Motor neuron (in vitro differentiated cells): ENCODE measurements around the gene STC2. TPM values are rescaled to one million over a fixed set of nuclear protein-coding genes. Genes with fewer than 3 reads are reported as not detected.
"Not testable (repeated sequence)": the region's sequence is repeated elsewhere in the genome, so short reads cannot be mapped to it uniquely, and the experiment has no call there.

Experiments used
- ATAC-seq, 8 experiments: fragments of 200-7000 bp; cut with Tn5 transposase; replicated peaks in 6 of 8; 2 replicates each; pipeline ENCODE4 v1.8.0; 2021; ENCODE audit warnings: mild to moderate bottlenecking in 8 of 8, moderate library complexity in 8 of 8
- H3K27ac ChIP-seq, 2 donors: fragments of 250-450 bp; sonication (Bioruptor Pico); 2 replicates each; pipeline ENCODE4 v1.9.0; 2021; ENCODE audit warnings: antibody characterized with exemption in 2 of 2, mild to moderate bottlenecking in 2 of 2, moderate library complexity in 1 of 2
- H3K4me1 ChIP-seq, 2 donors: fragments of 250-450 bp; sonication (Bioruptor Pico); replicated peaks in 1 of 2; 2 replicates each; pipeline ENCODE4 v1.6.1; 2021; ENCODE audit warnings: antibody characterized with exemption in 2 of 2, mild to moderate bottlenecking in 2 of 2, moderate library complexity in 1 of 2
- H3K4me3 ChIP-seq, 5 donors: fragments of 250-450 bp; sonication (Bioruptor Pico); 2 replicates each; pipeline ENCODE4 v1.9.0; 2021; ENCODE audit warnings: antibody characterized with exemption in 5 of 5, mild to moderate bottlenecking in 5 of 5, moderate library complexity in 4 of 5
- WGBS, 10 experiments: fragments of 450-650 bp; shearing (Covaris generic); methylation state at CpG; one replicate each; pipeline ENCODE4 v1.0.0; 2022; 5-methylcytosine and 5-hydroxymethylcytosine counted together
- in situ Hi-C, 9 experiments: fragments of 400-800 bp; cut with MboI; loops; one replicate each; pipeline ENCODE4 v1.15.0; 2021; ENCODE audit warnings: low sequenced_read_pairs in 9 of 9, low pct_unique_long_range_greater_than_20kb in 2 of 9; ENCODE audit not compliant: unreplicated experiment in 9 of 9
- total RNA-seq, 8 experiments: library from RNA; unstranded; fragments of 300-600 nt; gene quantifications; 2 replicates each; pipeline versions ENCODE4 v1.2.3 to v1.2.4, GENCODE V29; 2022

Gene STC2
- total RNA-seq: 10 to 100 TPM in 4 of 8 experiments, 1 to 10 TPM in 4; 2.3 to 92.3 (median 13.9) TPM

- H3K4me1 ChIP-seq: peaks cover 28 to 33% of the 10 kb centered on the region in 2 donors
- peak within 1 kb of the TSS; percentile 49 to 58 (median 54) for H3K4me3 ChIP-seq
- in situ Hi-C loops: loop anchor here in 2 of 9 experiments (25.0 kb wide), 2 partner anchors 366 to 616 kb away; partner anchors contain the start of gene RPL26L1 (in 1 of the 2)
- peak; percentile 31 to 79 (median 63) for ATAC-seq
- H3K27ac ChIP-seq: peak within 1 kb of the TSS; percentile 85 to 94
- 0 to 2% (median 0%) methylated on average over 1 to 23 of the region's 72 CpGs; no CpG with 5 or more reads in 6 of the 10 experiments for WGBS, 10 experiments
These were observed at the start of gene STC2 for GRCh38 chr5:173327948-173328843. STC2 (minus strand) TSS chr5:173328414; CDS start chr5:173328193, 221 bp downstream.

- 33 to 93% (median 73%) methylated on average over 1 to 2 of the region's 2 CpGs; no CpG with 5 or more reads in 4 of the 10 experiments for WGBS, 10 experiments
- in situ Hi-C loops: no loop called here
- no peaks in the 10 kb centered on the region for H3K4me1 ChIP-seq
- no peak for ATAC-seq
- no peak overlapping the region for H3K27ac ChIP-seq
- H3K4me3 ChIP-seq: no peak overlapping the region
These were observed 43.2 kb upstream of the STC2 start for GRCh38 chr5:173371400-173371799.

- H3K4me1 ChIP-seq, in situ Hi-C loops, H3K4me3 ChIP-seq, ATAC-seq, H3K27ac ChIP-seq: not testable (repeated sequence)
- WGBS, 10 experiments: 60 to 88% methylated on average over 1 of the region's 1 CpG; no CpG with 5 or more reads in 8 of the 10 experiments
These were observed 35.2 kb upstream of the STC2 start for GRCh38 chr5:173363406-173363805.

GRCh38 chr5:173355561-173355960 lies 27.3 kb upstream of the STC2 start:
- H3K4me1 ChIP-seq: no peaks in the 10 kb centered on the region
- no peak for ATAC-seq
- H3K27ac ChIP-seq: no peak overlapping the region
- in situ Hi-C loops: no loop called here
- no peak overlapping the region for H3K4me3 ChIP-seq
- 20 to 100% (median 87%) methylated on average over 1 to 5 of the region's 5 CpGs; no CpG with 5 or more reads in 3 of the 10 experiments for WGBS, 10 experiments

GRCh38 chr5:173354645-173355044 lies 26.4 kb upstream of the STC2 start:
- Histone ChIP-seq H3K4me1 (no peaks in the 10 kb centered on the region), H3K27ac (no peak overlapping the region), H3K4me3 (no peak overlapping the region)
- in situ Hi-C loops: no loop called here
- ATAC-seq: peak in 1 of 8 experiments; percentile 87
- WGBS, 10 experiments: 60 to 100% (median 67%) methylated on average over 1 to 2 of the region's 2 CpGs; no CpG with 5 or more reads in 5 of the 10 experiments

GRCh38 chr5:173352366-173353349 lies 24.4 kb upstream of the STC2 start:
- Histone ChIP-seq H3K4me3 (no peak overlapping the region), H3K27ac (no peak overlapping the region), H3K4me1 (no peaks in the 10 kb centered on the region)
- ATAC-seq: no peak
- 3 to 93% (median 67%) methylated on average over 9 to 22 of the region's 24 CpGs; no CpG with 5 or more reads in 1 of the 10 experiments for WGBS, 10 experiments
- in situ Hi-C loops: no loop called here

- WGBS, 10 experiments: 80 to 100% (median 94%) methylated on average over 1 to 8 of the region's 13 CpGs; no CpG with 5 or more reads in 1 of the 10 experiments
- H3K4me3 ChIP-seq: no peak overlapping the region
- ATAC-seq: no peak
- in situ Hi-C loops: loop anchor here in 2 of 9 experiments (25.0 kb wide), 2 partner anchors 381 to 631 kb away; partner anchors contain the start of gene RPL26L1 (in 1 of the 2)
- H3K4me1 ChIP-seq: no peaks in the 10 kb centered on the region
- no peak overlapping the region for H3K27ac ChIP-seq
These were observed 14.9 kb upstream of the STC2 start for GRCh38 chr5:173342813-173343755.

GRCh38 chr5:173341961-173342430 lies 13.8 kb upstream of the STC2 start:
- H3K27ac ChIP-seq: no peak overlapping the region
- 0 to 100% (median 60%) methylated on average over 1 to 3 of the region's 7 CpGs; no CpG with 5 or more reads in 4 of the 10 experiments for WGBS, 10 experiments
- H3K4me3 ChIP-seq: no peak overlapping the region
- in situ Hi-C loops: loop anchor here in 2 of 9 experiments (25.0 kb wide), 2 partner anchors 380 to 630 kb away; partner anchors contain the start of gene RPL26L1 (in 1 of the 2)
- no peak for ATAC-seq
- H3K4me1 ChIP-seq: no peaks in the 10 kb centered on the region

GRCh38 chr5:173340984-173341383 lies 12.8 kb upstream of the STC2 start:
- no peak for ATAC-seq
- WGBS, 10 experiments: 63 to 84% (median 76%) methylated on average over 3 to 5 of the region's 6 CpGs; no CpG with 5 or more reads in 6 of the 10 experiments
- in situ Hi-C loops: loop anchor here in 2 of 9 experiments (25.0 kb wide), 2 partner anchors 379 to 629 kb away; partner anchors contain the start of gene RPL26L1 (in 1 of the 2)

GRCh38 chr5:173340451-173340850 lies 12.2 kb upstream of the STC2 start:
- Histone ChIP-seq H3K4me1 (no peaks in the 10 kb centered on the region), H3K27ac (no peak overlapping the region), H3K4me3 (no peak overlapping the region)
- no peak for ATAC-seq
- 54 to 88% (median 81%) methylated on average over 1 to 6 of the region's 9 CpGs; no CpG with 5 or more reads in 5 of the 10 experiments for WGBS, 10 experiments
- in situ Hi-C loops: loop anchor here in 2 of 9 experiments (25.0 kb wide), 2 partner anchors 378 to 628 kb away; partner anchors contain the start of gene RPL26L1 (in 1 of the 2)

More at GRCh38 chr5:173340984-173341383, 12.8 kb upstream of the STC2 start:
- H3K27ac ChIP-seq: no peak overlapping the region
- H3K4me1 ChIP-seq: no peaks in the 10 kb centered on the region
- no peak overlapping the region for H3K4me3 ChIP-seq

- 68 to 100% (median 89%) methylated on average over 1 to 10 of the region's 11 CpGs; no CpG with 5 or more reads in 4 of the 10 experiments for WGBS, 10 experiments
- ATAC-seq: no peak
- in situ Hi-C loops: loop anchor here in 2 of 9 experiments (25.0 kb wide), 2 partner anchors 377 to 627 kb away; partner anchors contain the start of gene RPL26L1 (in 1 of the 2)
- no peak overlapping the region for H3K4me3 ChIP-seq
- no peak overlapping the region for H3K27ac ChIP-seq
- no peaks in the 10 kb centered on the region for H3K4me1 ChIP-seq
These were observed 11.1 kb upstream of the STC2 start for GRCh38 chr5:173339286-173339685.
